ENCODE data around the gene ARL5C. TPM values are rescaled to one million over a fixed set of nuclear protein-coding genes. Genes with fewer than 3 reads are reported as not detected.

ARL5C gene
- total and polyA plus RNA-seq, 4 donors, result not detected

DNA sequence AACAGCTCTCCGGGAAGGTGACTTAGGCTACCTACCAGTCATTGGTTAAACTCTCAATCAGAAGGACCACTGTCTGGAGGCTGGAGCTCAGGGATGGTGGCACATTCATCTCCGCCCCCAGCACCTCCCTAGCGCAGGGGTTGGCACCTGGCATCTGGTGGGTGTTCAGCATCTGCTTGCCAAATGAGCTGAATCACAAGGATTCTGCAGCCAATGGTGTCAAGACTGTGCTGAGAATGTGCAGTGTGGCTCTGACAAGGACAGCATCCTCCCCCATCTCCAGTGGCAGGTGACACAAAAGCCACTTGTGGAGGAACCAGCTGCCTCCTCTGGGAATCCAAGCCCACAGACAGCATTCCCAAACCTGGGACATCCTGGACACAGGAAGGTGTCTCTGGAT, 49.7 kb downstream of the ARL5C start (continued):
- TF ChIP-seq, protein P1, sequence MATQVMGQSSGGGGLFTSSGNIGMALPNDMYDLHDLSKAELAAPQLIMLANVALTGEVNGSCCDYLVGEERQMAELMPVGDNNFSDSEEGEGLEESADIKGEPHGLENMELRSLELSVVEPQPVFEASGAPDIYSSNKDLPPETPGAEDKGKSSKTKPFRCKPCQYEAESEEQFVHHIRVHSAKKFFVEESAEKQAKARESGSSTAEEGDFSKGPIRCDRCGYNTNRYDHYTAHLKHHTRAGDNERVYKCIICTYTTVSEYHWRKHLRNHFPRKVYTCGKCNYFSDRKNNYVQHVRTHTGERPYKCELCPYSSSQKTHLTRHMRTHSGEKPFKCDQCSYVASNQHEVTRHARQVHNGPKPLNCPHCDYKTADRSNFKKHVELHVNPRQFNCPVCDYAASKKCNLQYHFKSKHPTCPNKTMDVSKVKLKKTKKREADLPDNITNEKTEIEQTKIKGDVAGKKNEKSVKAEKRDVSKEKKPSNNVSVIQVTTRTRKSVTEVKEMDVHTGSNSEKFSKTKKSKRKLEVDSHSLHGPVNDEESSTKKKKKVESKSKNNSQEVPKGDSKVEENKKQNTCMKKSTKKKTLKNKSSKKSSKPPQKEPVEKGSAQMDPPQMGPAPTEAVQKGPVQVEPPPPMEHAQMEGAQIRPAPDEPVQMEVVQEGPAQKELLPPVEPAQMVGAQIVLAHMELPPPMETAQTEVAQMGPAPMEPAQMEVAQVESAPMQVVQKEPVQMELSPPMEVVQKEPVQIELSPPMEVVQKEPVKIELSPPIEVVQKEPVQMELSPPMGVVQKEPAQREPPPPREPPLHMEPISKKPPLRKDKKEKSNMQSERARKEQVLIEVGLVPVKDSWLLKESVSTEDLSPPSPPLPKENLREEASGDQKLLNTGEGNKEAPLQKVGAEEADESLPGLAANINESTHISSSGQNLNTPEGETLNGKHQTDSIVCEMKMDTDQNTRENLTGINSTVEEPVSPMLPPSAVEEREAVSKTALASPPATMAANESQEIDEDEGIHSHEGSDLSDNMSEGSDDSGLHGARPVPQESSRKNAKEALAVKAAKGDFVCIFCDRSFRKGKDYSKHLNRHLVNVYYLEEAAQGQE (IDR thresholded peaks at IDR 0.05), result no peak
- TF ChIP-seq RXRA (IDR thresholded peaks at IDR 0.05) (no peak), FOXA2 (IDR thresholded peaks at IDR 0.05) (no peak), NR2F2 (IDR thresholded peaks at IDR 0.05) (no peak), EGR1 (IDR thresholded peaks at IDR 0.05; ENCODE audit: low read depth in 2 of 2) (no peak), TAF1 (conservative IDR thresholded peaks at IDR 0.05) (no peak), HNF4G (IDR thresholded peaks at IDR 0.05) (no peak), YY1 (IDR thresholded peaks at IDR 0.05) (no peak), FOXA1 (IDR thresholded peaks at IDR 0.05) (no peak)
- TF ChIP-seq, protein P2, sequence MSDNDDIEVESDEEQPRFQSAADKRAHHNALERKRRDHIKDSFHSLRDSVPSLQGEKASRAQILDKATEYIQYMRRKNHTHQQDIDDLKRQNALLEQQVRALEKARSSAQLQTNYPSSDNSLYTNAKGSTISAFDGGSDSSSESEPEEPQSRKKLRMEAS (IDR thresholded peaks at IDR 0.05), result no peak

DNA sequence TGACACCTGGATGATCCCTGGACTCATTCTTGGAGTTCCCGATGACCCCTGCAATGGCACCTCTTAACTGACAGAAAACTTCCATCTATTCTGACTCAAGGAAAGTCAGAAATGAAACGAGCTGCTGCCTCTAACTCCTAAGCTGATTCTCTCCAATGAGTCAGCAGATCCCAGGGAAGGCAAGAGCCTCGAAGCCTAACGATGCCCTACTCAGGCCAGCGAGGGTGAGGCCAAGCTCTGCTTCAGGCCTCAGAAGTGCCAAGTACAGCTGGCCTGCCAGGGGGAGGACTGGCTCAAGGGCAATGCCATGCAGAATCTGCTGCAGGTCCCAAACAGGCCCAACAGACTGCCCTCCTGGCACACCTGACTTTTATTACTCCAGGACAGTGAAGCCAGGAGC, 50.8 kb downstream of the ARL5C start:
- Histone ChIP-seq H3K9ac (ENCODE audit: low read depth in 1 of 2, low read length in 2 of 2) (no peak overlapping the region), H3K4me1 (ENCODE audit: control insufficient read depth in 4 of 4, insufficient read depth in 4 of 4, low read length in 3 of 4) (peaks cover 1 to 10% (median 9%) of the 10 kb centered on the region in 4 donors), H3K27me3 (ENCODE audit: control insufficient read depth in 4 of 4, insufficient read depth in 4 of 4, low read length in 3 of 4) (no peaks in the 10 kb centered on the region), H3K36me3 (ENCODE audit: control insufficient read depth in 4 of 4, insufficient read depth in 3 of 4, low read depth in 1 of 4, low read length in 3 of 4) (no peaks in the 10 kb centered on the region), H3K27ac (ENCODE audit: low read depth in 1 of 2, low read length in 2 of 2) (no peak overlapping the region), H3K9me3 (ENCODE audit: control insufficient read depth in 4 of 4, low read length in 3 of 4) (no peaks in the 10 kb centered on the region), H3K4me3 (ENCODE audit: low read depth in 1 of 3, low read length in 3 of 3) (no peak overlapping the region)
- no peak for TF ChIP-seq FOXA2 (IDR thresholded peaks at IDR 0.05)
- no peak for TF ChIP-seq SP1 (IDR thresholded peaks at IDR 0.05)
- 73% methylated on average over 5 of the region's 5 CpGs for WGBS
- no peak for DNase-seq (ENCODE audit: low spot score)

DNA sequence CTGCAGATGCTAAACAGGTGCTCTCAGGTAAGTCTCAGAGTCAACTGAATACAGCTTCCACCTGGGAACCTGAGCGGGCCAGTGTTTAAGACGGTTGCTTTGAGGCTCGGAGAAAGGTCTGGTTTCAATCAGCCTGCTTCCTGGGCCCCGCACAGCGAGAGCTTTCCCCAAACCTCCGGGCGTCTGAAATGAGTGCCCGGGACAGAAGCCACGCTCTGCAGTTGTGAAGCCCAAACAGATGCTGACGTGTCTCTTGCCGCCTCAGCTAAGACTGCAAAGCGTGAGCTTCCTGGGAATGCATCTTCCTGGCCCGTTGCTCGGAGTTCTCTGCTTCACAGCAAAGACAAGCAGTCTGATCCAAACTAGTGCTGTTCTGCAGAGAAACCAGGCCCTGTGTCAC, 51.2 kb downstream of the ARL5C start:
- TF ChIP-seq RAD21 (IDR thresholded peaks at IDR 0.05) (no peak), HNF4A (conservative IDR thresholded peaks at IDR 0.05) (no peak), JUND (IDR thresholded peaks at IDR 0.05) (no peak), GABPA (IDR thresholded peaks at IDR 0.05 in 1 of 2, conservative IDR thresholded peaks at IDR 0.05 in 1 of 2) (no peak), YY1 (IDR thresholded peaks at IDR 0.05) (no peak), SP1 (IDR thresholded peaks at IDR 0.05) (no peak), EGR1 (IDR thresholded peaks at IDR 0.05; ENCODE audit: low read depth in 2 of 2) (no peak), HNF4G (IDR thresholded peaks at IDR 0.05) (no peak), FOXA2 (IDR thresholded peaks at IDR 0.05) (no peak), NR2F2 (IDR thresholded peaks at IDR 0.05) (no peak), FOXA1 (IDR thresholded peaks at IDR 0.05) (no peak), TAF1 (conservative IDR thresholded peaks at IDR 0.05) (no peak), RXRA (IDR thresholded peaks at IDR 0.05) (no peak)
- TF ChIP-seq, protein P3, sequence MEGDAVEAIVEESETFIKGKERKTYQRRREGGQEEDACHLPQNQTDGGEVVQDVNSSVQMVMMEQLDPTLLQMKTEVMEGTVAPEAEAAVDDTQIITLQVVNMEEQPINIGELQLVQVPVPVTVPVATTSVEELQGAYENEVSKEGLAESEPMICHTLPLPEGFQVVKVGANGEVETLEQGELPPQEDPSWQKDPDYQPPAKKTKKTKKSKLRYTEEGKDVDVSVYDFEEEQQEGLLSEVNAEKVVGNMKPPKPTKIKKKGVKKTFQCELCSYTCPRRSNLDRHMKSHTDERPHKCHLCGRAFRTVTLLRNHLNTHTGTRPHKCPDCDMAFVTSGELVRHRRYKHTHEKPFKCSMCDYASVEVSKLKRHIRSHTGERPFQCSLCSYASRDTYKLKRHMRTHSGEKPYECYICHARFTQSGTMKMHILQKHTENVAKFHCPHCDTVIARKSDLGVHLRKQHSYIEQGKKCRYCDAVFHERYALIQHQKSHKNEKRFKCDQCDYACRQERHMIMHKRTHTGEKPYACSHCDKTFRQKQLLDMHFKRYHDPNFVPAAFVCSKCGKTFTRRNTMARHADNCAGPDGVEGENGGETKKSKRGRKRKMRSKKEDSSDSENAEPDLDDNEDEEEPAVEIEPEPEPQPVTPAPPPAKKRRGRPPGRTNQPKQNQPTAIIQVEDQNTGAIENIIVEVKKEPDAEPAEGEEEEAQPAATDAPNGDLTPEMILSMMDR (IDR thresholded peaks at IDR 0.05; ENCODE audit: low read depth, low read length, missing input control), result no peak
- TF ChIP-seq, protein P4, sequence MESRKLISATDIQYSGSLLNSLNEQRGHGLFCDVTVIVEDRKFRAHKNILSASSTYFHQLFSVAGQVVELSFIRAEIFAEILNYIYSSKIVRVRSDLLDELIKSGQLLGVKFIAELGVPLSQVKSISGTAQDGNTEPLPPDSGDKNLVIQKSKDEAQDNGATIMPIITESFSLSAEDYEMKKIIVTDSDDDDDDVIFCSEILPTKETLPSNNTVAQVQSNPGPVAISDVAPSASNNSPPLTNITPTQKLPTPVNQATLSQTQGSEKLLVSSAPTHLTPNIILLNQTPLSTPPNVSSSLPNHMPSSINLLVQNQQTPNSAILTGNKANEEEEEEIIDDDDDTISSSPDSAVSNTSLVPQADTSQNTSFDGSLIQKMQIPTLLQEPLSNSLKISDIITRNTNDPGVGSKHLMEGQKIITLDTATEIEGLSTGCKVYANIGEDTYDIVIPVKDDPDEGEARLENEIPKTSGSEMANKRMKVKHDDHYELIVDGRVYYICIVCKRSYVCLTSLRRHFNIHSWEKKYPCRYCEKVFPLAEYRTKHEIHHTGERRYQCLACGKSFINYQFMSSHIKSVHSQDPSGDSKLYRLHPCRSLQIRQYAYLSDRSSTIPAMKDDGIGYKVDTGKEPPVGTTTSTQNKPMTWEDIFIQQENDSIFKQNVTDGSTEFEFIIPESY (IDR thresholded peaks at IDR 0.05), result no peak
- TF ChIP-seq, protein P5, sequence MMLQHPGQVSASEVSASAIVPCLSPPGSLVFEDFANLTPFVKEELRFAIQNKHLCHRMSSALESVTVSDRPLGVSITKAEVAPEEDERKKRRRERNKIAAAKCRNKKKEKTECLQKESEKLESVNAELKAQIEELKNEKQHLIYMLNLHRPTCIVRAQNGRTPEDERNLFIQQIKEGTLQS (IDR thresholded peaks at IDR 0.05), result no peak
- TF ChIP-seq, protein P1 (IDR thresholded peaks at IDR 0.05), result no peak
- TF ChIP-seq, protein P2 (IDR thresholded peaks at IDR 0.05), result no peak
- H3K9ac ChIP-seq (ENCODE audit: low read depth in 1 of 2, low read length in 2 of 2), result no peak overlapping the region
- no peaks in the 10 kb centered on the region for H3K27me3 ChIP-seq (ENCODE audit: control insufficient read depth in 4 of 4, insufficient read depth in 4 of 4, low read length in 3 of 4)
- H3K4me1 ChIP-seq (ENCODE audit: control insufficient read depth in 4 of 4, insufficient read depth in 4 of 4, low read length in 3 of 4), result peaks cover 1 to 12% (median 10%) of the 10 kb centered on the region in 4 donors
- H3K4me3 ChIP-seq (ENCODE audit: low read depth in 1 of 3, low read length in 3 of 3), result no peak overlapping the region
- H3K9me3 ChIP-seq (ENCODE audit: control insufficient read depth in 4 of 4, low read length in 3 of 4), result no peaks in the 10 kb centered on the region
- WGBS, result 82% methylated on average over 14 of the region's 14 CpGs
- no peak overlapping the region for H3K27ac ChIP-seq (ENCODE audit: low read depth in 1 of 2, low read length in 2 of 2)
- no peaks in the 10 kb centered on the region for H3K36me3 ChIP-seq (ENCODE audit: control insufficient read depth in 4 of 4, insufficient read depth in 3 of 4, low read depth in 1 of 4, low read length in 3 of 4)
- DNase-seq (ENCODE audit: low spot score), result no peak

All from liver (tissue), 9 donors.